HepG2 (cell line): ENCODE measurements around the gene PRSS1. TPM values are rescaled to one million over a fixed set of nuclear protein-coding genes. Genes with fewer than 3 reads are reported as not detected.
"Not testable (repeated sequence)": the region's sequence is repeated elsewhere in the genome, so short reads cannot be mapped to it uniquely, and the experiment has no call there.

Experiments used
- ATAC-seq: fragments of 200-7000 bp; cut with Tn5 transposase; 3 replicates; pipeline ENCODE4 v1.9.1; 2020; ENCODE audit warnings: mild to moderate bottlenecking, moderate library complexity
- BruUV-seq: library from RNA; stranded (reverse); fragments of 400-500 nt; replicated peaks from 2 replicates; lab custom pipeline; 2021; lab: Mats Ljungman, UMichigan
- CTCF ChIA-PET: fragments of 300-600 bp; formaldehyde crosslinking; extraction: SDS; loops from one replicate; lab custom pipeline; 2021; ENCODE audit warnings: low total read pairs, inconsistent platforms, low intra/inter-chr PET ratio; lab: Yijun Ruan, JAX
- POLR2A ChIA-PET: fragments of 350-600 bp; sonication (Branson Sonifier 250); formaldehyde crosslinking; loops from one replicate; lab custom pipeline; 2020; ENCODE audit warnings: antibody characterized with exemption, inconsistent platforms; lab: Yijun Ruan, JAX
- DNase-seq: peaks from one replicate; pipeline ENCODE4 v3.0.0-alpha.2; 2015; ENCODE audit warnings: low spot score
- FAIRE-seq: peaks from 3 replicates; lab custom pipeline; 2011; peaks lifted over from hg19 to GRCh38; lab: Jason Lieb, UNC
- H2AFZ ChIP-seq: one replicate; pipeline ENCODE4 v1.6.1; 2011; ENCODE audit warnings: low read length, inconsistent platforms
- H3K27ac ChIP-seq: fragments of 300-600 bp; 3 replicates; pipeline ENCODE4 v1.8.0; 2011; ENCODE audit warnings: mixed run types, mild to moderate bottlenecking, mixed read lengths, low read length, inconsistent platforms; ENCODE audit not compliant: insufficient read depth; ENCODE audit errors: extremely low read length
- H3K27me3 ChIP-seq, 2 experiments: fragments of 200-600 bp in 1 of 2; 2 replicates in 1 of 2; 3 replicates in 1 of 2; pipeline versions ENCODE4 v1.6.0 to v1.8.0; 2011; ENCODE audit warnings: low read length in 2 of 2, mild to moderate bottlenecking in 2 of 2, moderate library complexity in 2 of 2, inconsistent platforms in 1 of 2; ENCODE audit not compliant: insufficient read depth in 2 of 2, control insufficient read depth in 1 of 2
- H3K36me3 ChIP-seq, 2 experiments: fragments of 200-600 bp in 1 of 2; replicated peaks in 1 of 2; 2 replicates in 1 of 2; 3 replicates in 1 of 2; pipeline versions ENCODE4 v1.5.1 to v1.8.0; 2011; ENCODE audit warnings: low read length in 2 of 2, inconsistent platforms in 1 of 2; ENCODE audit not compliant: insufficient read depth in 2 of 2, control insufficient read depth in 1 of 2
- H3K4me1 ChIP-seq: 2 replicates; pipeline ENCODE4 v1.5.1; 2012; ENCODE audit warnings: low read length, inconsistent platforms; ENCODE audit not compliant: insufficient read depth
- H3K4me2 ChIP-seq: 2 replicates; pipeline ENCODE4 v1.6.0; 2011; ENCODE audit warnings: low read depth, low read length, inconsistent platforms
- H3K4me3 ChIP-seq, 3 experiments: fragments of 200-600 bp in 1 of 3; sonication (generic), shearing (Covaris generic) in 1 of 3; replicated peaks in 1 of 3; 2 replicates each; pipeline ENCODE4 v1.5.1; 2011 to 2016; ENCODE audit warnings: low read length in 3 of 3, inconsistent platforms in 2 of 3, low read depth in 2 of 3, mild to moderate bottlenecking in 2 of 3, control low read depth in 1 of 3, mixed read lengths in 1 of 3; ENCODE audit not compliant: insufficient read depth in 1 of 3
- H3K79me2 ChIP-seq: one replicate; pipeline ENCODE4 v1.6.1; 2011; ENCODE audit warnings: low read length, inconsistent platforms; ENCODE audit not compliant: insufficient read depth
- H3K9ac ChIP-seq: 2 replicates; pipeline ENCODE4 v1.6.0; 2011; ENCODE audit warnings: mild to moderate bottlenecking, low read depth, low read length, inconsistent platforms; ENCODE audit not compliant: insufficient read depth
- H3K9me3 ChIP-seq: 2 replicates; pipeline ENCODE4 v1.5.1; 2012; ENCODE audit warnings: mild to moderate bottlenecking, low read length
- H4K20me1 ChIP-seq: 2 replicates; pipeline ENCODE4 v1.6.0; 2011; ENCODE audit warnings: inconsistent platforms, mild to moderate bottlenecking, low read length, moderate library complexity; ENCODE audit not compliant: insufficient read depth
- CBFB ChIP-seq: sonication (generic); formaldehyde crosslinking; IDR thresholded peaks from 2 replicates; pipeline ENCODE4 v1.4.0; 2020; ENCODE audit warnings: missing genetic modification reagents
- KDM3A ChIP-seq: IDR thresholded peaks from 2 replicates; pipeline ENCODE4 v1.6.1; 2018; ENCODE audit warnings: low read depth, missing compliant biosample characterization
- MEIS1 ChIP-seq: sonication (generic); formaldehyde crosslinking; IDR thresholded peaks from 2 replicates; pipeline ENCODE4 v1.9.0; 2021; ENCODE audit warnings: mild to moderate bottlenecking, missing genetic modification reagents, moderate library complexity, borderline replicate concordance
- MXI1 ChIP-seq: IDR thresholded peaks from 3 replicates; pipeline ENCODE4 v1.6.1; 2012; ENCODE audit warnings: low read depth, low read length, inconsistent platforms, borderline replicate concordance
- SMYD3 ChIP-seq: sonication (generic); formaldehyde crosslinking; IDR thresholded peaks from 2 replicates; pipeline ENCODE4 v1.8.1; 2023; ENCODE audit warnings: mild to moderate bottlenecking, missing genetic modification reagents
- SNRNP70 ChIP-seq: fragments of 200-400 bp; formaldehyde crosslinking; IDR thresholded peaks from 2 replicates; pipeline ENCODE4 v1.6.1; 2017; ENCODE audit warnings: mild to moderate bottlenecking, low read depth, low read length, moderate library complexity
- WGBS: methylation state at CpG from one replicate; pipeline ENCODE4 v1.1.6; 2017; ENCODE audit warnings: low lambda C conversion rate; 5-methylcytosine and 5-hydroxymethylcytosine counted together
- in situ Hi-C: cut with HindIII; loops from 2 replicates; pipeline ENCODE4 v1.10.0; 2017; ENCODE audit warnings: low pct_unique_long_range_greater_than_20kb; ENCODE audit not compliant: extremely low pct_ligation_motif_present
- intact Hi-C: fragments of 100-400 bp; cut with micrococcal nuclease; formaldehyde crosslinking; loops from one replicate; pipeline ENCODE4 v1.10.0; 2022; ENCODE audit not compliant: unreplicated experiment
- polyA plus RNA-seq, 8 experiments: library from polyadenylated mRNA; depleted of rRNA in 3 of 8; stranded (reverse) in 7 of 8; unstranded in 1 of 8; fragments of >200 nt; fragmentation: Illumina TruSeq in 4 of 8; extraction: Trizol in 4 of 8; gene quantifications; 2 replicates each; pipeline versions ENCODE4 v1.2.1 to v1.2.3, GENCODE V29; 2011 to 2016; ENCODE audit warnings: low read depth in 4 of 8, missing spikeins in 1 of 8, mixed read lengths in 1 of 8; ENCODE audit not compliant: insufficient read depth in 1 of 8
- total RNA-seq, 5 experiments: library from RNA; depleted of rRNA; stranded (reverse); fragments of >200 nt; fragmentation: Illumina TruSeq; extraction: Trizol; gene quantifications; 2 replicates each; pipeline ENCODE4 v1.2.3, GENCODE V29; 2016; ENCODE audit warnings: low read depth in 1 of 5
- TF ChIP-seq, protein P1 (sequence below): sonication (generic); formaldehyde crosslinking; IDR thresholded peaks from 2 replicates; pipeline ENCODE4 v1.4.0; 2020; ENCODE audit warnings: missing genetic modification reagents
- TF ChIP-seq, protein P2 (sequence below): sonication (generic); formaldehyde crosslinking; IDR thresholded peaks from 2 replicates; pipeline ENCODE4 v1.4.0; 2020; ENCODE audit warnings: mild to moderate bottlenecking, missing genetic modification reagents
- TF ChIP-seq, protein P3 (sequence below): sonication (generic); formaldehyde crosslinking; IDR thresholded peaks from 2 replicates; pipeline ENCODE4 v1.5.1; 2020; ENCODE audit warnings: missing genetic modification reagents, mild to moderate bottlenecking, borderline replicate concordance

Gene PRSS1
- total and polyA plus RNA-seq, 2 of the 13 experiments (the other 11 are each of a cell fraction or from before 2014, with no cell fraction given) = not detected

DNA sequence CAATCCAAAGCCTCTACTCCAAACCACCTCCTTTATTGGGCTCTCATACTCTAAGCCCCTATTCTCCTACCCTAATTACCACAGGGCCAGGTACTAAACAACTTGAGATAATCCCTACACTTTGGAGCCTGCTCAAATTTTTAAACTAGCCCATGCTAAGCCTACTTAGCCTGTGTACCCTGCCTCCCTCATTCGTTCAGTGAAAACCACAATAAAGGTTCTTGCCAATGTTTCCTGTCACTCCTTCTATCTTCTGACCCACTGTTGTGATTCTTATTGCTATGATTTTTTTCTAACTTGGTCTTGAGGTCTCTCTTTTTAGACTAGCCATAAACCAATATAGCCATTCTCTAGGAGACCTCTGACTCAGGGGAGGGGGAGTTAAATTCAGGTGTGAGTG, 48.3 kb upstream of the PRSS1 start:
- H3K4me1 ChIP-seq, FAIRE-seq, H4K20me1 ChIP-seq, in situ Hi-C loops, H3K36me3 ChIP-seq, POLR2A ChIA-PET, H3K27me3 ChIP-seq, H2AFZ ChIP-seq, intact Hi-C loops, H3K9me3 ChIP-seq, ATAC-seq, H3K79me2 ChIP-seq, H3K9ac ChIP-seq, CTCF ChIA-PET, H3K4me3 ChIP-seq, H3K4me2 ChIP-seq, H3K27ac ChIP-seq, DNase-seq, BruUV-seq: not testable (repeated sequence)
- 0% methylated on average over 1 of the region's 1 CpG for WGBS

DNA sequence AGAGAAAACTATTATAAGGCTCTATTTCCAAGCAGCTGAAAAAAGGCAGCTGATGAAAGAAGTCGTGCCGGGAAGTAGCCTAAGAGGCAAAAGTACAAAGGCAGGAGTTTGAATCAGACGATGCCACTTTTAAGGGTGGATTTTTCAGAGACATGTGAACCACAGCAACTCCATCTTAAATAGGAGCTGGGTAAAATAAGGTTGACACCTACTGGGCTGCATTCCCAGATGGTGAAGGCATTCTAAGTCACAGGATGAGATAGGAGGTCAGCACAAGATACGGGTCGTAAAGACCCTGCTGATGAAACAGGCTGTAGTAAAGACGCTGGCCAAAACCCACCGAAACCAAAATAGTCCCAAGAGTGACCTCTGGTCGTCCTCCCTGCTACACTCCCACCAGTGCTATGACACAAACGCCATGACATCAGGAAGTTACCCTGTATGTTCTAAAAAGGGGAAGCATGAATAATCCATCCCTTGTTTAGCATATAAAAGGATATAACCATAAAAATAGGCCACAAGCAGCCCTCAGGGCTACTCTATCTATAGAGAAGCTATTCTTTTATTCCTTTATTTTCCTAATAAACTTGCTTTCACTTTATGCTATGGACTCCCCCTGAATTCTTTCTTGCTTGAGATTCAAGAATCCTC, 45.5 kb upstream of the PRSS1 start:
- no peaks in the 10 kb centered on the region for H3K79me2 ChIP-seq
- no peaks in the 10 kb centered on the region for H3K4me1 ChIP-seq
- no peak for FAIRE-seq
- 15% methylated on average over 9 of the region's 9 CpGs for WGBS
- no peaks in the 10 kb centered on the region for H3K27me3 ChIP-seq
- DNase-seq = no peak
- no peak overlapping the region for H3K4me3 ChIP-seq
- no peak overlapping the region for H3K27ac ChIP-seq
- H3K36me3 ChIP-seq = no peaks in the 10 kb centered on the region
- intact Hi-C loops = no loop called here
- no peak overlapping the region for H3K4me2 ChIP-seq
- no peak overlapping the region for H2AFZ ChIP-seq
- no peaks in the 10 kb centered on the region for H4K20me1 ChIP-seq
- no peak for ATAC-seq
- H3K9me3 ChIP-seq = no peaks in the 10 kb centered on the region
- POLR2A ChIA-PET = no interaction called here
- no TSS peak for BruUV-seq
- TF ChIP-seq CBFB (CRISPR knock-in tag) = no peak
- no peak for TF ChIP-seq SNRNP70
- no peak for TF ChIP-seq MXI1
- no peak for TF ChIP-seq SMYD3 (CRISPR knock-in tag)
- TF ChIP-seq, protein P1, sequence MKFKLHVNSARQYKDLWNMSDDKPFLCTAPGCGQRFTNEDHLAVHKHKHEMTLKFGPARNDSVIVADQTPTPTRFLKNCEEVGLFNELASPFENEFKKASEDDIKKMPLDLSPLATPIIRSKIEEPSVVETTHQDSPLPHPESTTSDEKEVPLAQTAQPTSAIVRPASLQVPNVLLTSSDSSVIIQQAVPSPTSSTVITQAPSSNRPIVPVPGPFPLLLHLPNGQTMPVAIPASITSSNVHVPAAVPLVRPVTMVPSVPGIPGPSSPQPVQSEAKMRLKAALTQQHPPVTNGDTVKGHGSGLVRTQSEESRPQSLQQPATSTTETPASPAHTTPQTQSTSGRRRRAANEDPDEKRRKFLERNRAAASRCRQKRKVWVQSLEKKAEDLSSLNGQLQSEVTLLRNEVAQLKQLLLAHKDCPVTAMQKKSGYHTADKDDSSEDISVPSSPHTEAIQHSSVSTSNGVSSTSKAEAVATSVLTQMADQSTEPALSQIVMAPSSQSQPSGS (CRISPR knock-in tag) = no peak
- TF ChIP-seq, protein P2, sequence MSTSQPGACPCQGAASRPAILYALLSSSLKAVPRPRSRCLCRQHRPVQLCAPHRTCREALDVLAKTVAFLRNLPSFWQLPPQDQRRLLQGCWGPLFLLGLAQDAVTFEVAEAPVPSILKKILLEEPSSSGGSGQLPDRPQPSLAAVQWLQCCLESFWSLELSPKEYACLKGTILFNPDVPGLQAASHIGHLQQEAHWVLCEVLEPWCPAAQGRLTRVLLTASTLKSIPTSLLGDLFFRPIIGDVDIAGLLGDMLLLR (CRISPR knock-in tag) = no peak
- TF ChIP-seq MEIS1 = no peak
- TF ChIP-seq KDM3A (CRISPR knock-in tag) = no peak
- TF ChIP-seq, protein P3, sequence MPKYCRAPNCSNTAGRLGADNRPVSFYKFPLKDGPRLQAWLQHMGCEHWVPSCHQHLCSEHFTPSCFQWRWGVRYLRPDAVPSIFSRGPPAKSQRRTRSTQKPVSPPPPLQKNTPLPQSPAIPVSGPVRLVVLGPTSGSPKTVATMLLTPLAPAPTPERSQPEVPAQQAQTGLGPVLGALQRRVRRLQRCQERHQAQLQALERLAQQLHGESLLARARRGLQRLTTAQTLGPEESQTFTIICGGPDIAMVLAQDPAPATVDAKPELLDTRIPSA (CRISPR knock-in tag) = no peak
- TF ChIP-seq, all 625 proteins: peak for 0
- in situ Hi-C loops = no loop called here
- H3K9ac ChIP-seq = no peak overlapping the region
- CTCF ChIA-PET = no interaction called here
